ENCODE results near the gene EVI2A.

Gene EVI2A

DNA sequence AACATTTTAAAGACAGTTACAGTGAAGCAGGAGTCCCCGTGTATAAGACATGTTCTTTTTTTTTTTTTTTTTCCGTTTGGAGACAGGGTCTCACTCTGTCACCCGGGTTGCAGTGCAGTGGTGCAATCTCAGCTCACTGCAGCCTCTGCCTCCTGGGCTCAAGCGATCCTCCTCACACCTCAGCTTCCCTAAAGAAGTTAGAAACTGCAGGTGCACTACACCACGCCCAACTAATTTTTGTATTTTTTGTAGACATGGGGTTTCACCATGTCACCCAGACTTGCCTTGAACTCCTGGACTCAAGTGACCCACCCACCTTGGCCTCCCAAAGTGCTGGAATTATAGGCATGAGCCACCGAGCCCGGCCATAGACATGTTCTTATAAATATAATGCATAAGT, 10.5 kb downstream of the EVI2A start:
- Histone ChIP-seq H3K4me1 (ENCODE audit: control insufficient read depth, low read depth, low read length) (no peaks in the 10 kb centered on the region), H3K27me3 (ENCODE audit: control insufficient read depth, insufficient read depth, low read length) (no peaks in the 10 kb centered on the region), H3K27ac (ENCODE audit: low read length) (no peak overlapping the region), H3K9ac (ENCODE audit: low read length) (no peak overlapping the region), H3K9me3 (ENCODE audit: control insufficient read depth, low read depth, low read length) (no peaks in the 10 kb centered on the region), H3K4me3 (ENCODE audit: low read length) (no peak overlapping the region), H3K36me3 (ENCODE audit: control insufficient read depth, low read depth, low read length) (no peaks in the 10 kb centered on the region)

DNA sequence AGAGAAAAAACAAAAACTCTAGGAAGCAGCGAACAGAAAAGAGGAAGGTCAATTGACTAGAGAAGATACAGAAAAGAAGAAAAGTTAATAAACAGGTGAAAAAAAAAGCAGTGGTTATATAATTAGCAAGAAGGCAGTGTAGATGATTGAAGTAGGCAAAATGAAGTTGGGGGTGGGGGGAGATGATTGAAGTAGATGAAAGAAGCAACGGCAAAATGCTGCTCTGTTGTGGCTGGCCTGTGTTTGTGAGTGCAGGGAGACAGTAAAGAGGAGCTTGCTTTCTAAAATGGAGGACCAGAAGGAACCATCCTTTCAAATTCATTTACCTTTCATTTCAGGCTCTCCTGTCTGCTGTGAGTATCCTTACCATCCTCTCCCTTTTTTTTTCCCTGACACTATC, 11.2 kb downstream of the EVI2A start:
- H3K4me1 ChIP-seq (ENCODE audit: control insufficient read depth, low read depth, low read length): no peaks in the 10 kb centered on the region
- no peak overlapping the region for H3K4me3 ChIP-seq (ENCODE audit: low read length)
- no peak overlapping the region for H3K9ac ChIP-seq (ENCODE audit: low read length)

DNA sequence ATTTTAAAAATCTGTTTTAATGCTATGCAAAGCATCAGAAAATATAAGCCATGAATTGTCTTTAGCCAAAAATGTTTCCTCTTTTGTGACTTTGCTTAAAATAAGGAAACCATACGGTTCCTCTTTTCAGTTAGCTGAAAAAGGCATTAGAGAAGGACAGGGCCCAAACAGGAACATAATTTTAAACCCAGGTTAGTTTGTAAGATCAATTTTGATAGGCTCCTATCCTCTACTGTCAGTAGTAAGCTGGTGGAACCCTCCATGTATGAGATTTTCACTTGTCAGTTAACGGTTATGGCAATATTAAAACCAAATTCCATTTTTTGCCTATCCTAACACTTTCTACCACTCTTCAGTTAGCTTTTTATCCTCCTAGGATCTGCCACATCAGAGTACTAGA, 11.9 kb downstream of the EVI2A start:
- H3K9me3 ChIP-seq (ENCODE audit: control insufficient read depth, low read depth, low read length): no peaks in the 10 kb centered on the region
- no peak overlapping the region for H3K9ac ChIP-seq (ENCODE audit: low read length)
- H3K36me3 ChIP-seq (ENCODE audit: control insufficient read depth, low read depth, low read length): no peaks in the 10 kb centered on the region
- H3K27me3 ChIP-seq (ENCODE audit: control insufficient read depth, insufficient read depth, low read length): no peaks in the 10 kb centered on the region
- no peak overlapping the region for H3K27ac ChIP-seq (ENCODE audit: low read length)
- no peak overlapping the region for H3K4me3 ChIP-seq (ENCODE audit: low read length)
- no peaks in the 10 kb centered on the region for H3K4me1 ChIP-seq (ENCODE audit: control insufficient read depth, low read depth, low read length)

More for the DNA sequence above, 11.2 kb downstream of the EVI2A start:
- Histone ChIP-seq H3K36me3 (ENCODE audit: control insufficient read depth, low read depth, low read length) (no peaks in the 10 kb centered on the region), H3K27ac (ENCODE audit: low read length) (no peak overlapping the region), H3K27me3 (ENCODE audit: control insufficient read depth, insufficient read depth, low read length) (no peaks in the 10 kb centered on the region), H3K9me3 (ENCODE audit: control insufficient read depth, low read depth, low read length) (no peaks in the 10 kb centered on the region)

DNA sequence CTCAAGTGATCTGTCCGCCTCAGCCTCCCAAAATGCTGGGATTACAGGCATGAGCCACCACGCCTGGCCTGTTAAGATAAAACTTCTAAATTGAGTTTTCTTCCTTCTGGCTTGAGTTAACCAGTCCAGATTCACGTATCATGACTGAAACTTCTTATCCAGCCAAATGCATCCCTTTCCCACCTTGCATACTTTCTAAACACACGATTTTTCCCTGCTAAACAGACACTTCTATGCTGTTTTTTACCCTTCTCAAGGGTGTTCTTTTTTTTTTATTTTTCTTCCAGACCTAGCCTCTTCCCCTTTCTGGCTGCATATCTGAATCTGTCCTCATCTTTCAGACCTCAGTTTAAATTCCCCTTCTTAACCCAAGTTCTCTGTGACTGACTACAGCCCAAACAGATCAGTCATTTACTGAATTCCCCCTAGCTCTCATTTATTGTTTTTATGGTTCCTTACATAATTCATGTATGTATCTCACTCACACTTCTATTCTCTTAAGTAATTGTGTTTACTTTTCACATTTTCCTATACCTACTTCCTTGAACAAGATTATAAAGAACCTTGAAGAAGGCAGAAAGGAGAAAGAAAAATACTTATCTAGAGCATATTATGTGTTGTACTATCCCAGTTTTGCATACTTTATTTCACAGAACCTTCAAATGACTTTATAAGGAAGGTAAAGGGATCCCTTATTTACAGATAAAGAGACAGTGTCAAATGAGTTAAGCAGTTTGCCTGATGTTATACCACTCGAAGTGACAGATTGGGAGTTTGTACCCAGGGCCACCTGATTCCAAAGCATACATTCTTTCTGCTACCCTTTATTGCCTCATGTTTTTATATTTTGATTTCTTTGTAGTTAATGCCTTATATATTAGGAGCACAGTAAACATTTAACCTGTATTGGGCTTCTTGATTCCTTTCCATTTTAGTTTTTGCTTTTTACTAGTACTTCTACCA, 12.8 kb downstream of the EVI2A start:
- Histone ChIP-seq H3K9me3 (ENCODE audit: control insufficient read depth, low read depth, low read length) (no peaks in the 10 kb centered on the region), H3K9ac (ENCODE audit: low read length) (no peak overlapping the region), H3K27me3 (ENCODE audit: control insufficient read depth, insufficient read depth, low read length) (no peaks in the 10 kb centered on the region), H3K4me1 (ENCODE audit: control insufficient read depth, low read depth, low read length) (no peaks in the 10 kb centered on the region), H3K27ac (ENCODE audit: low read length) (no peak overlapping the region), H3K4me3 (ENCODE audit: low read length) (no peak overlapping the region), H3K36me3 (ENCODE audit: control insufficient read depth, low read depth, low read length) (no peaks in the 10 kb centered on the region)

DNA sequence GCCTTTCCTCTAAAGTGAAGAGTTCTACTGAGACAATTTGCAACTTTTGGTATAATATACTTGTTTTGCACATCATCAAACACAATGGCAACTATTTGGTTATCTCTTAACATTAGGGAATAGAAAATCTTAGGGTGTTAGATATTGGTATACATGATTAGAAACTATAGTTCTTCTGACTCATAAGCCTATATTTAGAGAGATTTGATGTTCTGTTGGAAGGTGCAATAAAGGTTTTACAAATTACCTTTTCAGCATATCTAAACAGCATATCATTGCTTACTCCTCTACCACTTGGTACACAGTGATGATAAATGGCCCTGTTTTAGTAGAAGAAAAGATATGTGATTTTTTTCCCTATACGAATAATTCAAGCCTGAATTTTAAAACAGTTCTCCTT, 13.8 kb downstream of the EVI2A start:
- Histone ChIP-seq H3K4me1 (ENCODE audit: control insufficient read depth, low read depth, low read length) (no peaks in the 10 kb centered on the region), H3K27me3 (ENCODE audit: control insufficient read depth, insufficient read depth, low read length) (no peaks in the 10 kb centered on the region), H3K4me3 (ENCODE audit: low read length) (no peak overlapping the region), H3K9me3 (ENCODE audit: control insufficient read depth, low read depth, low read length) (no peaks in the 10 kb centered on the region), H3K27ac (ENCODE audit: low read length) (no peak overlapping the region), H3K36me3 (ENCODE audit: control insufficient read depth, low read depth, low read length) (no peaks in the 10 kb centered on the region), H3K9ac (ENCODE audit: low read length) (no peak overlapping the region)

DNA sequence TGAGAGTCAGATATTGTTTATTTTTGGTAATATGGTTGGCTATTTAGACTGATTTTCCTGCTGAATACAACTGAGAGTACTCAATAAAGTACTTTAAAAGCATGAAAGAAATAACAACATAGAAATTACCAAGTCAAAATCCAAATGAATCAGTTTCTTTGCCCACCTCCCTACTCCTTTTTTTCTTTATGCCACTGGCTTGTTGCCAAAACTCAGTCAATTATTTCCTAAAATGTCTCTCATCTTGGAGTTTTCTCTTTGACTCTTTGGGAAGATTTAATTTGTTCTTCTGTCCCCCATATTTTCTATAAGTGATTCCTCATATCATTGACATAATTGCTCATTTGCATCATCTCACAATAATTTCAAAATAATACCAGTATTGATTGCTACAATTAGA, 21.8 kb downstream of the EVI2A start:
- no peak overlapping the region for H3K9ac ChIP-seq (ENCODE audit: low read length)
- no peaks in the 10 kb centered on the region for H3K36me3 ChIP-seq (ENCODE audit: control insufficient read depth, low read depth, low read length)

DNA sequence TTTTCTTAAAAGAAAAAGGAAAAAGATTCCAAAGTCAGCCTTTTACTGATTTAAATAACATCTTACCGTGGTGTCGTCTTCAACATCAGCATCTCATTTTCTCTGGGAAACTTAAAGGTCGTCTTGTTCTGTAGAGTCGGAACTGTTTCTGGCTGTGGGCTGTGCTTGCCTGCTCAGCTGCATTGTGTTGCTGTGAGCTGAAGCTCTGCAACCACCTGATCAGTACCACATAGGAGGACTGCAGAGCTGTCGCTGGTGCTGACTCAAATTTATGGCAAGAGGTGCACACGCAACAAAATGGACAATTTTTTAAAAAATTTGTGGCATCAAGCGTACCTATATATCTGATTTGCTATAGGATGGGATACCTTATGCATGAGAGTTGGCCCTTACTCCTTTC, 24.3 kb downstream of the EVI2A start, which contains the start of gene OMG:
Gene OMG, minus strand, starts transcription at position 150 of the 400 bp plus-strand sequence. CDS start 908 bp downstream, outside the sequence.
- Histone ChIP-seq H3K27ac (ENCODE audit: low read length) (no peak within 1 kb of the TSS), H3K27me3 (ENCODE audit: control insufficient read depth, insufficient read depth, low read length) (no peaks in the 10 kb centered on the region), H3K9me3 (ENCODE audit: control insufficient read depth, low read depth, low read length) (no peaks in the 10 kb centered on the region), H3K36me3 (ENCODE audit: control insufficient read depth, low read depth, low read length) (no peaks in the 10 kb centered on the region), H3K9ac (ENCODE audit: low read length) (no peak within 1 kb of the TSS), H3K4me3 (ENCODE audit: low read length) (no peak within 1 kb of the TSS), H3K4me1 (ENCODE audit: control insufficient read depth, low read depth, low read length) (no peaks in the 10 kb centered on the region)

More for the DNA sequence above, 21.8 kb downstream of the EVI2A start:
- Histone ChIP-seq H3K4me1 (ENCODE audit: control insufficient read depth, low read depth, low read length) (no peaks in the 10 kb centered on the region), H3K9me3 (ENCODE audit: control insufficient read depth, low read depth, low read length) (no peaks in the 10 kb centered on the region), H3K4me3 (ENCODE audit: low read length) (no peak overlapping the region), H3K27me3 (ENCODE audit: control insufficient read depth, insufficient read depth, low read length) (no peaks in the 10 kb centered on the region), H3K27ac (ENCODE audit: low read length) (no peak overlapping the region)

DNA sequence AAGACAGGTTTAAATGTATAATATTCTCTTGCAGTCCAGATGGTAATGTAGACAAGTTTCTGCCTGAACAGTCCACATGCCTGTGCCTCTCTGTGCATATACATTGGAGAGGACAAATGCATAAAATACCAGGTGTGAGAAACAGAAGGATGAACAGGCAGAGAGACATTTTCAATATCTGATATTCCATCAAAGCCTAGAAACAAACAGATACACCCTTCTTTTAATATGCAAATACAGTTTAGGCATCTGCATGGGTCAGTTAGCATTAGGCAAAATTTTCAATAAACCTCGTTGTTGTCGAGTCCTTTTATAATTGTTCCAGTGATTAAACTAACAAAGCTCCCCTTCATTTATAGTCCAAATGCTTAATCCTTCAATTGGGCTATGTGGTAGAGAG, 25.3 kb downstream of the EVI2A start:
- no peaks in the 10 kb centered on the region for H3K4me1 ChIP-seq (ENCODE audit: control insufficient read depth, low read depth, low read length)
- H3K4me3 ChIP-seq (ENCODE audit: low read length): no peak overlapping the region
- no peaks in the 10 kb centered on the region for H3K36me3 ChIP-seq (ENCODE audit: control insufficient read depth, low read depth, low read length)
- H3K9ac ChIP-seq (ENCODE audit: low read length): no peak overlapping the region
- H3K9me3 ChIP-seq (ENCODE audit: control insufficient read depth, low read depth, low read length): no peaks in the 10 kb centered on the region
- no peaks in the 10 kb centered on the region for H3K27me3 ChIP-seq (ENCODE audit: control insufficient read depth, insufficient read depth, low read length)
- no peak overlapping the region for H3K27ac ChIP-seq (ENCODE audit: low read length)

DNA sequence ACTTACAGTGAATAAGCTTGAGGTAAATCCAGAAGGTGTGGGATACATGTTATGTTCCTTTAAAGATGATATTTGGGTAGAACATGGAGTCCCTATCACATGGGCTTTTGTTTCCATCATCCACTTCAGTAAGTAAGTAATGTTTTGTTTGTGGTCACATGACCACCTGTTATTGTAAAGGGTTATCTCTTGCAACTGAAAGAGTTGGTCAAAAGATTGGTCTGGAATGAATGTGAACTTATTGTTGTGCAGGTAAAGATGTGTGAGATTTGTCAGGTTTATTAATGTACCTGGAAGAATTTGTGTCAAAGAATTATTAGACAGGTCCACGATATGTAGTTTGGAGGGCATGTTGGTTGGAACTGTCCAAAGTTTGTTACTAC, 25.9 kb downstream of the EVI2A start:
- Histone ChIP-seq H3K4me1 (ENCODE audit: control insufficient read depth, low read depth, low read length) (no peaks in the 10 kb centered on the region), H3K27me3 (ENCODE audit: control insufficient read depth, insufficient read depth, low read length) (no peaks in the 10 kb centered on the region), H3K4me3 (ENCODE audit: low read length) (no peak overlapping the region), H3K27ac (ENCODE audit: low read length) (no peak overlapping the region), H3K9ac (ENCODE audit: low read length) (no peak overlapping the region), H3K36me3 (ENCODE audit: control insufficient read depth, low read depth, low read length) (no peaks in the 10 kb centered on the region), H3K9me3 (ENCODE audit: control insufficient read depth, low read depth, low read length) (no peaks in the 10 kb centered on the region)

DNA sequence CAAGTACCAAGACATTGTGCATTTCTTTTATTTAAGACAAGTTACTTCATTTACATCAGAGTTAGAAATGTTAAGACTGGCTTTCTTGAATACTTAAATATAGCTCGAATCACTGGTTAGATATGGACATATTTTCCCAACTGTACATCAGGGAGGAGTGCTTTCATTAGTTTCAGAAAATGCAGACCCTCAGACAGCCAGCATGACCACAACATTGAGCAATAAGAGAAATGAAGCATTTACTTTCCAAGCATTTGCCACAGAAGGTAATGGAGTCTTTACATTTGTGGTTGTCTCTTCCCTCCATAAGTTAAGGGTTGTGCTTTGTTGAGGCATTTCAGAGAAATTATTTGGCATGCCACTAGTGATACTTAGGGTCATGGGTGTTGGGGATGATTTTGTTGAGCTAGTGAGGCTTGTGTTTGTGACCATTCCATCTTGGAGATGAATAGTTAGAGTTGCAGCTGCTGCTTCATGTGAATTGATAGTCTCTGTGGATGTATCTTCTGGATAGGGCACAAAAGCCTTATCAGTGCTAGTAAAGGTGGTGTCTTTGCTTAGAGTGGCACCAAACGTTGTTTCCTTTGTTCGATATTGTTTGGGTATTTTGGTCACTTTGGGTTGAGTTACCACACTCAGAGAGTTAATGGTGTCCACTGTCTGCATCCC, 26.5 kb downstream of the EVI2A start:
- Histone ChIP-seq H3K9ac (ENCODE audit: low read length) (no peak overlapping the region), H3K4me3 (ENCODE audit: low read length) (no peak overlapping the region), H3K27me3 (ENCODE audit: control insufficient read depth, insufficient read depth, low read length) (no peaks in the 10 kb centered on the region), H3K9me3 (ENCODE audit: control insufficient read depth, low read depth, low read length) (no peaks in the 10 kb centered on the region), H3K4me1 (ENCODE audit: control insufficient read depth, low read depth, low read length) (no peaks in the 10 kb centered on the region), H3K27ac (ENCODE audit: low read length) (no peak overlapping the region), H3K36me3 (ENCODE audit: control insufficient read depth, low read depth, low read length) (no peaks in the 10 kb centered on the region)

DNA sequence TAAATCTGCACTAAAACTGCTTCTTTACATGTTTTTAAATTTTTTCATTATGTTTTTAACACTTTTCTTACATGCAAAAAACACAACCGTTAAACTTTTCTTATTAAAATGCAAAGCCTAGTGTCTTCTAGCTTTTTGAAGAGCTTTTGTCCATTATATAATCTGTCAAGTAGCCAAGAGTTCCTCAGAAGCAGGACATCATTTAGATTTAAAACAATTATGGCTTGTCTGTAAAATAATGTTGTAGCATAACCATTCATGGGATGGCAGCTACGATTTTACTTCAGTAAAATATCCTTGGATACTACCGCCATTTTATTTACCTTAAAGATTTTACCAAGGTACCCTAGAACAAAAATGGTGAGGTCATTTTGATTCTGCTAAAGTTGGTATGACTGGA, 27.2 kb downstream of the EVI2A start:
- H3K9me3 ChIP-seq (ENCODE audit: control insufficient read depth, low read depth, low read length): no peaks in the 10 kb centered on the region
- no peaks in the 10 kb centered on the region for H3K27me3 ChIP-seq (ENCODE audit: control insufficient read depth, insufficient read depth, low read length)
- H3K9ac ChIP-seq (ENCODE audit: low read length): no peak overlapping the region
- H3K27ac ChIP-seq (ENCODE audit: low read length): no peak overlapping the region
- no peaks in the 10 kb centered on the region for H3K4me1 ChIP-seq (ENCODE audit: control insufficient read depth, low read depth, low read length)
- no peaks in the 10 kb centered on the region for H3K36me3 ChIP-seq (ENCODE audit: control insufficient read depth, low read depth, low read length)
- no peak overlapping the region for H3K4me3 ChIP-seq (ENCODE audit: low read length)

Data from iPS-18a (cell line).